ENCODE measurements around the gene TRIM66. TPM values are rescaled to one million over a fixed set of nuclear protein-coding genes. Genes with fewer than 3 reads are reported as not detected.

TRIM66 gene
- total and polyA plus RNA-seq, 9 of the 15 experiments (the other 6 are each of a cell fraction or from before 2014, with no cell fraction given): 1.1 to 7.3 (median 4.9) TPM

GRCh38 chr11:8566613-8567210 lies 115.8 kb downstream of the TRIM66 start:
- no peaks in the 10 kb centered on the region for H3K36me3 ChIP-seq (ENCODE audit: control insufficient read depth, insufficient read depth, low read length)
- H3K4me1 ChIP-seq (replicated peaks in 1 of 2; ENCODE audit: control insufficient read depth in 2 of 2, insufficient read depth in 2 of 2, low read length in 2 of 2): no peaks in the 10 kb centered on the region
- H3K9ac ChIP-seq (ENCODE audit: insufficient read depth in 1 of 2, low read depth in 2 of 2, low read length in 2 of 2): no peak overlapping the region
- no peak overlapping the region for H3K4me2 ChIP-seq (ENCODE audit: insufficient read depth, low read length)
- no peaks in the 10 kb centered on the region for H3K79me2 ChIP-seq (ENCODE audit: control insufficient read depth, insufficient read depth, low read length)
- POLR2A ChIA-PET: interaction anchor here (0.8 to 1.4 kb wide), 2 partner anchors 22 to 329 kb away, joined by 3 read pairs; no protein-coding TSS in a partner anchor
- no peaks in the 10 kb centered on the region for H3K9me1 ChIP-seq (ENCODE audit: control insufficient read depth, insufficient read depth, low read length)
- H4K20me1 ChIP-seq (replicated peaks; ENCODE audit: control insufficient read depth, insufficient read depth, low read length): 0 out of 2 replicates have a peak, but pooled peaks cover 3% of the 10 kb centered on the region
- H3K27me3 ChIP-seq (ENCODE audit: control insufficient read depth in 2 of 2, insufficient read depth in 2 of 2, low read length in 2 of 2): no peaks in the 10 kb centered on the region; a peak in 1 of 5 replicates
- no peak overlapping the region for H2AFZ ChIP-seq (ENCODE audit: low read depth, low read length)
- H3K9me3 ChIP-seq (replicated peaks; ENCODE audit: control insufficient read depth, insufficient read depth, low read depth, low read length): no peaks in the 10 kb centered on the region
- DNase-seq (ENCODE audit: extremely low read depth in 1 of 4, low spot score in 3 of 4) (peak; percentile 6 to 41 (median 11)), ATAC-seq (peak; percentile 84), FAIRE-seq (no peak)
- no TSS peak for BruUV-seq (replicated peaks)
- CTCF ChIA-PET (ENCODE audit: low intra/inter-chr PET ratio): interaction anchor here (0.7 to 1.9 kb wide), 3 partner anchors 228 to 374 kb away, joined by 4 to 10 read pairs (median 9); no protein-coding TSS in a partner anchor
- intact Hi-C loops (cut with micrococcal nuclease): loop anchor here (1.0 to 10.0 kb wide), 3 partner anchors 228 to 372 kb away; no protein-coding TSS in a partner anchor
- no peak overlapping the region for H3K27ac ChIP-seq (ENCODE audit: extremely low read depth, low read depth, low read length)
- 0% methylated on average over 5 of the region's 5 CpGs for WGBS (ENCODE audit: insufficient coverage, low coverage, missing lambda C conversion rate)
- in situ Hi-C loops (cut with MboI): loop anchor here (10.0 kb wide), 1 partner anchor 342 kb away; no protein-coding TSS in a partner anchor
- no peak overlapping the region for H3K4me3 ChIP-seq
- TF ChIP-seq PATZ1 (CRISPR knock-in tag; IDR thresholded peaks at IDR 0.05; ENCODE audit: borderline replicate concordance) (no peak), E2F3 (CRISPR knock-in tag; IDR thresholded peaks at IDR 0.05) (no peak), RAD21 (CRISPR knock-in tag; conservative IDR thresholded peaks at IDR 0.05 in 1 of 2, IDR thresholded peaks at IDR 0.05 in 1 of 2) (peak; percentile 75 to 84), SNIP1 (IDR thresholded peaks at IDR 0.05; ENCODE audit: low read depth) (no peak), E2F6 (IDR thresholded peaks at IDR 0.05; ENCODE audit: borderline replicate concordance in 1 of 2, extremely low read depth in 1 of 2, insufficient read depth in 1 of 2, insufficient read length in 1 of 2, low read depth in 1 of 2, low read length in 1 of 2, poor library complexity in 1 of 2, severe bottlenecking in 1 of 2) (no peak), REST (IDR thresholded peaks at IDR 0.05; ENCODE audit: borderline replicate concordance) (peak; percentile 58; the same call in 1 of the 2 replicates), REST (CRISPR knock-in tag; IDR thresholded peaks at IDR 0.05; ENCODE audit: low read depth) (no peak), HMG20A (CRISPR knock-in tag; conservative IDR thresholded peaks at IDR 0.05) (no peak)

Data from K562 (cell line).